ENCODE measurements around the gene DNAAF5.
A peak's percentile ranks its signal among the peaks of the same experiment; 100 is the strongest.

The DNAAF5 gene

GRCh38 chr7:815284-816216, 89.1 kb downstream of the DNAAF5 start:
- DNase-seq (ENCODE audit: low read depth) = no peak

- peak; percentile 98 for DNase-seq (ENCODE audit: low read depth)
These were observed 89.8 kb downstream of the DNAAF5 start for GRCh38 chr7:816300-816750.

DNA sequence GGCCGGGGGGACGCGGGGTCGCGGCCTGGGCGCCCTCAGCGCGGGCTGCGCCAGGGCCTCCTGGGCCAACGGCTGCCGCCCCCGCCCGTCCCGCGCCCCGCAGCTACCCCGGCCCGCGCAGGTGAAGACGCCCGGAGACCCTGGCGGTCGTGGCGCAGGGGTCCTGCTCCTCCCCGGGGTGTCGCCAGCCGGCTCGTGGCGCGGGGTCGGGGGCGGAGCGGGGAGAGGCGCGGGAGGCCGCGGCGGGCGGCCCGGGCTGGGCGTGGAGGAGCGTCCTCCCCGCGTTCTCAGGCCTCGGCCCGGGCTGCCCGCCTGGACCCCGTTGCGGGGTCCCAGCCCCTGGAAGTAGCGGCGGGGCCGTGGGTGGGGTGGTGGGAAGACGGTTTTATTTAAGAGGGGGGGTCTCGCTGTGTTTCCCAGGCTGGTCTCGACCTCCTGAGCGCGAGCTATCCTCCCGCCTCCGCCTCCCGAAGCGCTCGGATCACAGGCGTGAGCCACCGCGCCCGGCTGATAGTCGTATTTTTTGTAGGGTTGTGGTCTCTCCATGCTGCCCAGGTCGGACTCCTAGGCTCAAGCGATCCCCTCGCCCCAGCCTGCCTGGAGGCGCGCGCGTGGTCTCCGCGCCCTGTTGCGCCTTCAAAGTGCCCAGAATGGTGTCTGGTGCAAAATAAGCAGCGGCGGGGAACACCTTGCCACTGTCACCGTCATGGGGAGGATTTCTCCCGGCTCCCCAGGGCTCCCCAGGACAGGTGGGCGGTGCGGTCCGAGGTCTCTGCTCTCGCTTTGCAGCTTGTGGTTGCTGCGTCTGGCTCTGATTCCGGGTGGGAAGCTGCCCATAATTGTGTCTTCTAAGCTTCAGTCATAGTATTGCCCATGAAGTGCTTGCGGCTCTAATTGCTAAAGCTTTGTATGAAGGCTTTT, 90.5 kb downstream of the DNAAF5 start:
- DNase-seq (ENCODE audit: low read depth) = peak; percentile 32

- DNase-seq (ENCODE audit: low read depth) = peak; percentile 83
These were observed 91.7 kb downstream of the DNAAF5 start for GRCh38 chr7:818031-818699.

GRCh38 chr7:820341-820740, 93.8 kb downstream of the DNAAF5 start:
- no peak for DNase-seq (ENCODE audit: low read depth)

- DNase-seq (ENCODE audit: low read depth) = no peak
These were observed 95.2 kb downstream of the DNAAF5 start for GRCh38 chr7:821688-822087.

DNA sequence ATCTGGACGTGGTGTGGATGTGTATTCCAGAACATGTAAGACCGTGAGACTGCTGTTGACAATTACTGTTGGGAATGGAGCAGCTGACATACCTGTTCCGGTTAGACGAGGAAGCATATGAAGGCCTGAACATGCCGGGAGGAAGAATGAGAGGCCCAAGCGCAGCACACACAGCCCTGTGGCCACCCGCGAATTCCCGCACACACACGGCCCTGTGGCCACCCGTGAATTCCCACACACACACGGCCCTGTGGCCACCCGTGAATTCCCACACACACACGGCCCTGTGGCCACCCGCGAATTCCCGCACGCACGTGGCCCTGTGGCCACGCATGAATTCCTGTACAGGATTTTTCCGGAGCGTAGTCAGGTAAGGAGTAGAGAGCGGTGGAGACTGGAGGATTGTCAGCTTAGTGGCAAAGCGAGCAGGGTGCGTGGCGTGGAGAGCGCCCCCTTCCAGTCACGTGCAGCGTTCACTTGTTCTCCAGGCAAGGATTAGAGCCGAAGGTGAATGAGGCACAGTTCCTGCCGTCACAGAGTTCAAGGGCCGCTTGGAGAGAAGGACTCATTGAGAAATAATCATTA, 96.3 kb downstream of the DNAAF5 start:
- DNase-seq (ENCODE audit: low read depth) = no peak

DNA sequence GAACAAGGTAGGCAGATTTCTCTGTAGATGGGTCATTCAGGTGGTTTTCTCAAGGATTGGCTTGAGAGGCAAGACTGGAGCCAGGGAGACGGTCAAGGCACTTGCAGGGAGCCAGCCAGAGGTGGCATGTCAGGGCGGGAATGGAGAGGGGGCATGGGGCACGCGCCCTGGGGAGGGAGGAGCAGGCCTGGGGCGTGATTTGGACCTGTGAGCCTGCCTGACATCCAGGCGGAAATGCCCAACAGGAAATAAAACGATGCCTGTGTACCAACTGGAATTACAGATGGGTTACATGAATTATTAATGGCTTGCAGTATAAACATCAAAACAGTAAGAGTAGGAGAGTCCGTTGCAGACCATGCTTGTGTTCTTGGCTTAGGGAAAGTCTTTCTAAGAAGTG, 97.2 kb downstream of the DNAAF5 start:
- no peak for DNase-seq (ENCODE audit: low read depth)

DNA sequence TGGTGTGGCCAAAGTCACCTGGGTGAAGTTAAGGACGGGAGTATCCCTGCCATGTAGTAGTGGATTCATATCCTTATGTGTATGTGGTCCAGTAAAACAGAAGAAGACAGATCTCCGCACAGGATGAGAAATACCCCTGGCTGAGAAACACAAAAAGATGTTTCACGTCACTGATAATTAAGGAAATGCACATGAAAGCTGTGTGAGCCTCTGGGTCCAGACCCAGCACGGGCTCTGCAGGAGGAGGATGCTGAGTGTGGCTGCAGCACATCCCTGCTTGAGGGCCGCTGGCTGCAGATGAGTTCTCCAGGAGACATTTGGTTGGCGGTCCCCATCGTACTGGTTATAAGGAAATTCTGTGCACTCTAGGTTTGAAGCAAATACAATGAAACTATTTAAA, 97.6 kb downstream of the DNAAF5 start:
- no peak for DNase-seq (ENCODE audit: low read depth)

DNA sequence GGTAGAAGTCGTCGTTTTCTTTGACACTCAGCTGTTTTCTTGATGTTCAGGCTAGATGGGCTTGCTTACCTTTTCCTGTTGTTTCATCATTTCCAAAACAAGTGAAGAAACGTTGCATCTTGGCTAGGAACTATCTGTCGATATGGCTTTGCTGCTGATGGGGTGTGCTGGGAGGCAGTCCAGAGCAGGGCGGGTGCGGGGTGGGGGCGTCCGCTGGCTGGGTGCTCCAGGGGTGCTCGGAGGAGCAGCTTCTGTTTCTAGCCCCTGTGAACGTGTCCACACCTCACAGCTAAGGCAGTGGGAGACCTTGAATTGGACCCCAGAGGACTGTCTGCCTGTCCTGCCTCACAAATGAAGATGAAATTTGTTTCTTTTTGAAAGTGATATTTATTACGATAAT, 98.2 kb downstream of the DNAAF5 start:
- no peak for DNase-seq (ENCODE audit: low read depth)

GRCh38 chr7:825386-825785, 98.9 kb downstream of the DNAAF5 start:
- peak; percentile 71 for DNase-seq (ENCODE audit: low read depth)

GRCh38 chr7:826230-826917, 99.9 kb downstream of the DNAAF5 start:
- DNase-seq (ENCODE audit: low read depth) = no peak

DNA sequence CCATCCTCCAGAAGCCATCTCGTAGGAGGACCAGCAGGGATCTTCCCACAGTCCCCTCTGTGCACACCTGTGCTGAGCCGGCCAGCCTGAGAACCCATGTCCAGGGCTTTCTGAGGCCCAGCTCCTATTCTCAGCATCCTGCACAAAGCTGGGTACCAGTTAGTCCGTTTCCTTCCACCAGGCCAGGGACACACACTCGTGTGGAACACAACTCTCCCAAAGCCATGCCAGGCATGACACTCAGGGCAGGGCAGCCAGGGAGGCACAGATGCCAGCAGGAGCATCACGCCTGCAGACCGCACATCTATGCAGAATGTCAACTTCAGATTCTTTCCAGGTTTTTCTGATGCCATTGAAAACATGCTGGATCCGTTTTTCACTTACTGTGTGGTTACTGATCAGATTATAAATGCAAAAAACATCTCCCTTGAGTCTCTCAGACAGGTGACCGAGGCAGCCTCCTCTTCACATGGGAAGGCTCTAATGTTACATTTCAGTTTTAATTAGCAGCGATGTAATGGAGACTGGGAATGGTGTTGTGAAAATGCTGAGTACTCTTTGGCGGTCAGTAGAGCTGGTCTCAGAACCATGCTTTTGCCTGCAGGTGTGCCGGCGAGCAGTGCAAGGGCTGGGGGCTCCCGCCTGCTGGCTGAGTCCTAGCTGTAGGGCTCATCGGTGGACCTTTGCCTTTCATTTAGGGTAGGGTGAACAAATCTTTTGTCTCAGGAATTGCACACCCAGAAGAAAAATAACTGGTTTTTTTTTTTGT, 102.5 kb downstream of the DNAAF5 start:
- DNase-seq (ENCODE audit: low read depth) = no peak

GRCh38 chr7:830069-830468, 103.6 kb downstream of the DNAAF5 start:
- DNase-seq (ENCODE audit: low read depth) = no peak

GRCh38 chr7:831596-832166, 105.2 kb downstream of the DNAAF5 start:
- peak; percentile 91 for DNase-seq (ENCODE audit: low read depth)

GRCh38 chr7:832167-832967, 105.9 kb downstream of the DNAAF5 start, which contains the start of gene SUN1:
SUN1 (plus strand) TSS chr7:832476; CDS start chr7:832525, 49 bp downstream.
- DNase-seq (ENCODE audit: low read depth) = peak; percentile 81

DNA sequence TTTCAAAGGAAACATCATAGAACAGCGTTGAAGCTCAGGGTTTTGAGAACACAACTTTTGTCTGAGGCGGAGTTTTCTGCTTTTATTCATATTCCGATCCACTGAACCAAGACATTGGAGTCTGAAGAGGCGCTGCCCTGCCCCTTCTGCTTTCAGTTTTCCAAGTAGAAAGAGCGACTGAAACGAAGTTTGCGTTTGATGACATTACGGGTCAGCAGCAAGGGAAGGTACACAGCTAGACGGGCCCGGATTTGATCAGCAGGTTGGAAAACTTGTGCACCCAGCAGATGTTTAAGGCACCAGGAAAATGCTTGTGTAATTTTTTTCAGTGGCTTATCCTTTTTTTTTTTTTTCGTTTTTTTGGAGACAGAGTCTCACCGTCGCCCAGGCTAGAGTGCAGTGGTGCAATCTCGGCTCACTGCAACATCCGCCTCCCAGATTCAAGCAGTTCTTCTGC, 106.5 kb downstream of the DNAAF5 start:
- DNase-seq (ENCODE audit: low read depth) = no peak

- no peak for DNase-seq (ENCODE audit: low read depth)
These were observed 107.2 kb downstream of the DNAAF5 start for GRCh38 chr7:833601-834258.

Measured in iris pigment epithelial cell (primary cell).